ENCODE data around the gene PRSS21.
A peak's percentile ranks its signal among the peaks of the same experiment; 100 is the strongest.

The PRSS21 gene

DNA sequence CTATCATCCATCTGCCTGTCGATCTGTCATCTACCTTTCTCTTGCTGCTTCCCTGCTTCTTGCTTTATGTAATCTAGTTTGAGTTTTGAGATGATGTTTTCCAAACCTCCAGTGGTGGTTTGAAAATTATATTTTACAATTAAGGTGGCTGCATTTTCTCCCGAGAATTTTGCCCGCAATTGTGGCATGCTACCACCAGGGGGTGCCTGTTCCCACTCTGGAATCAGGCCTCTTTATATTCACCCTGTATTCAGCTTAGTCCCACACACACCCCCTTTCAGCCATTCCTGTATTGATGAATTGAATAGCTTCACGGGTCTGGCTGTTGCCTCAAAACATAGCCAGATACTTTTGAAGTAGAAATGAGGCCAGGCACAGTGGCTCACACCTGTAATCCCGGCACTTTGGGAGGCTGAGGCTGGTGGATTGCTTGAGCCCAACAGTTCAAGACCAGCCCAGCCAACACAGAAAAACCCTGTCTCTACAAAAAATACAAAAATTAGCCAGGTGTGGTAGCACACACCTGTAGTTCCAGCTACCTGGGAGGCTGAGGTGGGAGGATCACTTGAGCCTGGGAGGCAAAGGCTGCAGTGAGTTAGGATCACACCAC, 37.8 kb downstream of the PRSS21 start:
- no peaks in the 10 kb centered on the region for H3K36me3 ChIP-seq (ENCODE audit: control insufficient read depth in 2 of 2, insufficient read depth in 1 of 2, low read length in 2 of 2)
- ChIA-PET POLR2A (interaction anchor here (0.6 to 1.6 kb wide), 2 partner anchors 13 to 1983 kb away, joined by 3 to 4 read pairs; no protein-coding TSS in a partner anchor), CTCF (interaction anchor here (0.6 to 2.8 kb wide), 12 partner anchors 9 to 1281 kb away, joined by 3 to 17 read pairs (median 4); partner anchors contain the start of gene FLYWCH2)
- no peak for TF ChIP-seq HOXC10 (CRISPR knock-in tag; IDR thresholded peaks at IDR 0.05)
- no peak for TF ChIP-seq ZNF610 (tag by site-specific recombination; IDR thresholded peaks at IDR 0.05; ENCODE audit: borderline replicate concordance)
- TF ChIP-seq YY1 (tag by site-specific recombination; IDR thresholded peaks at IDR 0.05): no peak
- no peak for TF ChIP-seq ZNF292 (tag by site-specific recombination; IDR thresholded peaks at IDR 0.05; ENCODE audit: borderline replicate concordance, low read depth)
- H3K4me1 ChIP-seq (ENCODE audit: control insufficient read depth, insufficient read depth, low read length): no peaks in the 10 kb centered on the region
- H3K27ac ChIP-seq (ENCODE audit: extremely low read depth, low read depth, low read length): no peak overlapping the region
- no peak overlapping the region for H3K4me3 ChIP-seq (ENCODE audit: low read depth, low read length)
- H3K9me3 ChIP-seq (ENCODE audit: control insufficient read depth, insufficient read depth, low read depth, low read length): no peaks in the 10 kb centered on the region

DNA sequence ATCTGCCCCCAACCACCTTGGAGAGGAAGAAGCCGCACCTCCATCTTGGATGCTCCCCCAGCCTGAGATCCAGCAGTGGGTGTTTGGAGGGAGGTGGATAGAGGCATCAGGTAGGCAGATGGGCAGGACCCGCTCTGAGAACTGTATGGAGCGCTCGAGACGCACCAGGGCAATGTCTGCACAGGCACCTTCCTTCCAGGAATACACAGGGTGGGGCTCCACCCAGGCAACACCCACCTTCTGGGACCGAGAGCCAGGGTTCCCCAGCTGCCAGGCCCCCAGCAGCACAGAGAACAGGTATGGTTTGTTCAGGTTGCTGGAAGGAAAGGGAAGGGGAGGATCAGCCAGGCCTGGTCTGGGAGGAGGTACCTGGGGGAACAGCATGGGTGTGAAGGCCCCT, 38.5 kb downstream of the PRSS21 start:
- H3K4me3 ChIP-seq (ENCODE audit: low read depth, low read length): no peak overlapping the region
- CTCF ChIA-PET: interaction anchor here (2.8 kb wide), 1 partner anchor 71 kb away, joined by 8 read pairs; no protein-coding TSS in a partner anchor
- TF ChIP-seq ZBTB17 (tag by site-specific recombination; IDR thresholded peaks at IDR 0.05) (no peak), ZNF184 (tag by site-specific recombination; IDR thresholded peaks at IDR 0.05) (no peak)
- no peaks in the 10 kb centered on the region for H3K36me3 ChIP-seq (ENCODE audit: control insufficient read depth in 2 of 2, insufficient read depth in 1 of 2, low read length in 2 of 2)
- H3K4me1 ChIP-seq (ENCODE audit: control insufficient read depth, insufficient read depth, low read length): no peaks in the 10 kb centered on the region
- H3K27ac ChIP-seq (ENCODE audit: extremely low read depth, low read depth, low read length): no peak overlapping the region
- POLR2A ChIA-PET: interaction anchor here (1.6 kb wide), 1 partner anchor 13 kb away, joined by 4 read pairs; no protein-coding TSS in a partner anchor
- no peaks in the 10 kb centered on the region for H3K9me3 ChIP-seq (ENCODE audit: control insufficient read depth, insufficient read depth, low read depth, low read length)

DNA sequence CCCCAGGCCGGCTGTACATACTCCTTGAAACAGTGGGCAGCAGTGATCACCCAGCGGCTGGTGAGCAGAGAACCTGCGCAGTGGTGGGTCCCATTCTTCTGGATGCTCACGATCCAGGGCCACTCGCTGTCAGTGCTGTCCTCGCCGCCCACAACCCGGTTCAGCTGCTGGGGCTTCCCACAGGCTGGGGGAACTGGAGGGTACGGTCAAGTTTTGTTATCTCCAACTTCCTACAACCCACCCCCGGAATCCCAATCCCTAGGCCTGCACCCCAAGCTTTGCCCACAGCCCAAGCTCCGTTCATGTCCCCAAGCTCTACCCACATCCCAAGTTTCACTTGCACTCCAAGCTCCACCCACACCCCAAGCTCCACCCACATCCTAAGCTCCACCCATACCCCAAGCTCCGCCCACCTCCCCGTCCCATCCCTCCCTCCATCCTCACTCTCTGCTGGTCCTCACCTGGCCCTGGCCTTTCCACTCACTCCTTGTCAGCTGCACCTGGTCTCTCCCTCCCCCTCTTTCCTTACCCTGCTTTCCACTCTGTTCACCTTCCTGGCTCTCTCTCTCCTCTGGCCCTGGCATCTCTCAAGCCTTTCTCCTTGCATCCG, 39.1 kb downstream of the PRSS21 start:
- Histone ChIP-seq H3K4me1 (ENCODE audit: control insufficient read depth, insufficient read depth, low read length) (no peaks in the 10 kb centered on the region), H3K36me3 (ENCODE audit: control insufficient read depth in 2 of 2, insufficient read depth in 1 of 2, low read length in 2 of 2) (no peaks in the 10 kb centered on the region), H3K4me3 (ENCODE audit: low read depth, low read length) (no peak overlapping the region), H3K27ac (ENCODE audit: extremely low read depth, low read depth, low read length) (no peak overlapping the region), H3K9me3 (ENCODE audit: control insufficient read depth, insufficient read depth, low read depth, low read length) (no peaks in the 10 kb centered on the region)
- ChIA-PET CTCF (interaction anchor here (0.6 to 0.7 kb wide), 2 partner anchors 22 to 1039 kb away, joined by 4 to 5 read pairs; no protein-coding TSS in a partner anchor), POLR2A (interaction anchor here (0.6 to 0.9 kb wide), 2 partner anchors 17 to 78 kb away, joined by 3 to 4 read pairs; no protein-coding TSS in a partner anchor)
- TF ChIP-seq ZNF530 (tag by site-specific recombination; IDR thresholded peaks at IDR 0.05; ENCODE audit: low read depth) (peak; percentile 29; the same call in 1 of the 2 replicates), ZFP69B (tag by site-specific recombination; IDR thresholded peaks at IDR 0.05) (peak; percentile 29; the same call in 1 of the 2 replicates), ZBTB7A (tag by site-specific recombination; IDR thresholded peaks at IDR 0.05; ENCODE audit: low read depth) (0 out of 2 replicates have a peak, but pooled peaks have one; percentile 25), SP3 (tag by site-specific recombination; IDR thresholded peaks at IDR 0.05) (peak; percentile 88), ZFHX2 (tag by site-specific recombination; conservative IDR thresholded peaks at IDR 0.05) (peak; percentile 94), EGR2 (tag by site-specific recombination; IDR thresholded peaks at IDR 0.05; ENCODE audit: low read depth) (peak; percentile 95), ZNF660 (tag by site-specific recombination; IDR thresholded peaks at IDR 0.05) (no peak), SP2 (tag by site-specific recombination; IDR thresholded peaks at IDR 0.05) (peak; percentile 39), ZNF366 (tag by site-specific recombination; conservative IDR thresholded peaks at IDR 0.05) (peak; percentile 94), KLF7 (tag by site-specific recombination; IDR thresholded peaks at IDR 0.05; ENCODE audit: borderline replicate concordance) (no peak)
- TF ChIP-seq, protein P1, sequence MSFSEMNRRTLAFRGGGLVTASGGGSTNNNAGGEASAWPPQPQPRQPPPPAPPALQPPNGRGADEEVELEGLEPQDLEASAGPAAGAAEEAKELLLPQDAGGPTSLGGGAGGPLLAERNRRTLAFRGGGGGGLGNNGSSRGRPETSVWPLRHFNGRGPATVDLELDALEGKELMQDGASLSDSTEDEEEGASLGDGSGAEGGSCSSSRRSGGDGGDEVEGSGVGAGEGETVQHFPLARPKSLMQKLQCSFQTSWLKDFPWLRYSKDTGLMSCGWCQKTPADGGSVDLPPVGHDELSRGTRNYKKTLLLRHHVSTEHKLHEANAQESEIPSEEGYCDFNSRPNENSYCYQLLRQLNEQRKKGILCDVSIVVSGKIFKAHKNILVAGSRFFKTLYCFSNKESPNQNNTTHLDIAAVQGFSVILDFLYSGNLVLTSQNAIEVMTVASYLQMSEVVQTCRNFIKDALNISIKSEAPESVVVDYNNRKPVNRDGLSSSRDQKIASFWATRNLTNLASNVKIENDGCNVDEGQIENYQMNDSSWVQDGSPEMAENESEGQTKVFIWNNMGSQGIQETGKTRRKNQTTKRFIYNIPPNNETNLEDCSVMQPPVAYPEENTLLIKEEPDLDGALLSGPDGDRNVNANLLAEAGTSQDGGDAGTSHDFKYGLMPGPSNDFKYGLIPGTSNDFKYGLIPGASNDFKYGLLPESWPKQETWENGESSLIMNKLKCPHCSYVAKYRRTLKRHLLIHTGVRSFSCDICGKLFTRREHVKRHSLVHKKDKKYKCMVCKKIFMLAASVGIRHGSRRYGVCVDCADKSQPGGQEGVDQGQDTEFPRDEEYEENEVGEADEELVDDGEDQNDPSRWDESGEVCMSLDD (tag by site-specific recombination; IDR thresholded peaks at IDR 0.05): no peak
